ENCODE data around the gene BGLAP. TPM values are rescaled to one million over a fixed set of nuclear protein-coding genes. Genes with fewer than 3 reads are reported as not detected.

The BGLAP gene
- total and polyA plus RNA-seq, 8 donors, result 1.5 to 1.9 TPM; not detected in 6

- DNase-seq, result peak in 1 of 2 donors; percentile 81
- peak overlapping the region; percentile 91 to 97 (median 94) for H3K27ac ChIP-seq
- no peak for TF ChIP-seq EP300 (IDR thresholded peaks at IDR 0.05)
- no peak for TF ChIP-seq POLR2A (IDR thresholded peaks at IDR 0.05)
- TF ChIP-seq, protein P1, sequence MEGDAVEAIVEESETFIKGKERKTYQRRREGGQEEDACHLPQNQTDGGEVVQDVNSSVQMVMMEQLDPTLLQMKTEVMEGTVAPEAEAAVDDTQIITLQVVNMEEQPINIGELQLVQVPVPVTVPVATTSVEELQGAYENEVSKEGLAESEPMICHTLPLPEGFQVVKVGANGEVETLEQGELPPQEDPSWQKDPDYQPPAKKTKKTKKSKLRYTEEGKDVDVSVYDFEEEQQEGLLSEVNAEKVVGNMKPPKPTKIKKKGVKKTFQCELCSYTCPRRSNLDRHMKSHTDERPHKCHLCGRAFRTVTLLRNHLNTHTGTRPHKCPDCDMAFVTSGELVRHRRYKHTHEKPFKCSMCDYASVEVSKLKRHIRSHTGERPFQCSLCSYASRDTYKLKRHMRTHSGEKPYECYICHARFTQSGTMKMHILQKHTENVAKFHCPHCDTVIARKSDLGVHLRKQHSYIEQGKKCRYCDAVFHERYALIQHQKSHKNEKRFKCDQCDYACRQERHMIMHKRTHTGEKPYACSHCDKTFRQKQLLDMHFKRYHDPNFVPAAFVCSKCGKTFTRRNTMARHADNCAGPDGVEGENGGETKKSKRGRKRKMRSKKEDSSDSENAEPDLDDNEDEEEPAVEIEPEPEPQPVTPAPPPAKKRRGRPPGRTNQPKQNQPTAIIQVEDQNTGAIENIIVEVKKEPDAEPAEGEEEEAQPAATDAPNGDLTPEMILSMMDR (IDR thresholded peaks at IDR 0.05), result no peak
- TF ChIP-seq POLR2AphosphoS5 (IDR thresholded peaks at IDR 0.05), result no peak
These were observed 39.9 kb downstream of the BGLAP start for GRCh38 chr1:156281693-156282478.

GRCh38 chr1:156282479-156283222 lies 40.7 kb downstream of the BGLAP start, which contains the start of gene SMG5:
Gene SMG5 (minus strand): TSS chr1:156282825. CDS start chr1:156282680, 145 bp downstream.
- Histone ChIP-seq H3K27me3 (no peaks in the 10 kb centered on the region), H3K4me3 (peak within 1 kb of the TSS; percentile 76 to 97 (median 95)), H3K27ac (peak within 1 kb of the TSS; percentile 91 to 97 (median 94)), H3K4me1 (peaks cover 24 to 50% (median 44%) of the 10 kb centered on the region in 4 donors), H3K9me3 (no peaks in the 10 kb centered on the region), H3K36me3 (peaks cover 15 to 36% (median 32%) of the 10 kb centered on the region in 4 donors)
- DNase-seq, result peak; percentile 96 to 100
- intact Hi-C loops (cut with DNase I; ENCODE audit: low total_unique reads), result no loop called here
- 0 to 1% (median 1%) methylated on average over 25 to 50 of the region's 50 CpGs for WGBS, 5 donors
- TF ChIP-seq POLR2A (IDR thresholded peaks at IDR 0.05) (peak in 1 of 4 donors; percentile 76), EP300 (IDR thresholded peaks at IDR 0.05) (no peak), POLR2AphosphoS5 (IDR thresholded peaks at IDR 0.05) (peak; percentile 87 to 95 (median 90))
- TF ChIP-seq, protein P1 (IDR thresholded peaks at IDR 0.05), result no peak

More at GRCh38 chr1:156281693-156282478, 39.9 kb downstream of the BGLAP start:
- Histone ChIP-seq H3K4me3 (peak overlapping the region; percentile 76 to 97 (median 95)), H3K9me3 (no peaks in the 10 kb centered on the region), H3K36me3 (peaks cover 21 to 43% (median 38%) of the 10 kb centered on the region in 4 donors), H3K4me1 (peaks cover 24 to 50% (median 46%) of the 10 kb centered on the region in 4 donors), H3K27me3 (no peaks in the 10 kb centered on the region)
- intact Hi-C loops (cut with DNase I; ENCODE audit: low total_unique reads), result no loop called here
- 7 to 9% (median 8%) methylated on average over 20 to 22 of the region's 22 CpGs for WGBS, 5 donors

- H3K27me3 ChIP-seq, result no peaks in the 10 kb centered on the region
- intact Hi-C loops (cut with DNase I; ENCODE audit: low total_unique reads), result no loop called here
- H3K4me1 ChIP-seq, result peaks cover 24 to 50% (median 44%) of the 10 kb centered on the region in 4 donors
- no peak for DNase-seq
- peaks cover 8 to 31% (median 26%) of the 10 kb centered on the region in 4 donors for H3K36me3 ChIP-seq
- H3K27ac ChIP-seq, result peak overlapping the region in 4 of 5 donors; percentile 93 to 97 (median 94)
- peak overlapping the region; percentile 76 to 97 (median 95) for H3K4me3 ChIP-seq
- WGBS, 5 donors, result 66 to 90% (median 74%) methylated on average over 1 of the region's 1 CpG
- H3K9me3 ChIP-seq, result no peaks in the 10 kb centered on the region
- no peak for TF ChIP-seq EP300 (IDR thresholded peaks at IDR 0.05)
- TF ChIP-seq POLR2AphosphoS5 (IDR thresholded peaks at IDR 0.05), result no peak
- TF ChIP-seq, protein P1 (IDR thresholded peaks at IDR 0.05), result no peak
- TF ChIP-seq POLR2A (IDR thresholded peaks at IDR 0.05), result no peak
These were observed 41.5 kb downstream of the BGLAP start for GRCh38 chr1:156283521-156283920.

DNA sequence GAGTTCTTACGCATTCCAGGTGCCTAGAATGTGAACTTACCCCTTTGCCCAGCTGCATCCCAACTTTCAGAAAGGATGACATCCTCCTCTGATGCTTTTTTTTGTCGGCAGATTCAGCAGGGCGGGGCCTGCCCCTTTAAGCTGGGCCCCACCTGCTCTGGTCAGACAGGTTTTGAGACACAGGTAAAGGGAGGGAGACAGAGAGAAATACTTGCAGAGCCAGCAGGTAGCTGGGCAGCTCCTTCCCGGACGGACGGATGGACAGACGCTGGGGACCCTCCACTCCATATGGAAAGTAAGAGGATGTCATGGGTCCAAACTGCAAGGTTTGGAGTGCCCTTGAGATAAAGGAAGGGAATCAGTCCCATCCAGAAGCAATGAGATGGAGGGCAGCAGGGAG lies 42.1 kb downstream of the BGLAP start, which contains the start of gene TMEM79:
TSS of gene TMEM79 (plus strand) at position 214 of the 400 bp plus-strand sequence. CDS start 902 bp downstream, outside the sequence.
- H3K36me3 ChIP-seq, result peaks cover 3 to 31% (median 24%) of the 10 kb centered on the region in 4 donors
- H3K4me1 ChIP-seq, result peaks cover 24 to 50% (median 44%) of the 10 kb centered on the region in 4 donors
- WGBS, 5 donors, result 41 to 59% (median 52%) methylated on average over 7 of the region's 7 CpGs
- no peaks in the 10 kb centered on the region for H3K9me3 ChIP-seq
- intact Hi-C loops (cut with DNase I; ENCODE audit: low total_unique reads), result no loop called here
- TF ChIP-seq POLR2AphosphoS5 (IDR thresholded peaks at IDR 0.05) (no peak), EP300 (IDR thresholded peaks at IDR 0.05) (no peak), POLR2A (IDR thresholded peaks at IDR 0.05) (no peak)
- TF ChIP-seq, protein P1 (IDR thresholded peaks at IDR 0.05), result no peak
- peak within 1 kb of the TSS; percentile 52 to 97 (median 94) for H3K27ac ChIP-seq
- peak within 1 kb of the TSS; percentile 76 to 97 (median 95) for H3K4me3 ChIP-seq
- DNase-seq, result peak in 1 of 2 donors; percentile 67
- H3K27me3 ChIP-seq, result no peaks in the 10 kb centered on the region

All from stomach (tissue), 9 donors.